Measurements from ENCODE around the gene C4orf36.

GRCh38 chr4:86848732-86849619 is 43.2 kb downstream of the C4orf36 start, which contains the start of gene SLC10A6:
- TF ChIP-seq HDGF (IDR thresholded peaks at IDR 0.05; ENCODE audit: borderline replicate concordance) (no peak), FOXK2 (IDR thresholded peaks at IDR 0.05) (no peak), SP1 (IDR thresholded peaks at IDR 0.05) (no peak)
- TF ChIP-seq, protein P1, sequence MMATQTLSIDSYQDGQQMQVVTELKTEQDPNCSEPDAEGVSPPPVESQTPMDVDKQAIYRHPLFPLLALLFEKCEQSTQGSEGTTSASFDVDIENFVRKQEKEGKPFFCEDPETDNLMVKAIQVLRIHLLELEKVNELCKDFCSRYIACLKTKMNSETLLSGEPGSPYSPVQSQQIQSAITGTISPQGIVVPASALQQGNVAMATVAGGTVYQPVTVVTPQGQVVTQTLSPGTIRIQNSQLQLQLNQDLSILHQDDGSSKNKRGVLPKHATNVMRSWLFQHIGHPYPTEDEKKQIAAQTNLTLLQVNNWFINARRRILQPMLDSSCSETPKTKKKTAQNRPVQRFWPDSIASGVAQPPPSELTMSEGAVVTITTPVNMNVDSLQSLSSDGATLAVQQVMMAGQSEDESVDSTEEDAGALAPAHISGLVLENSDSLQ (IDR thresholded peaks at IDR 0.05): no peak
